NCI-H2029 treated with DMSO at 0.1 percent for 48 hours (cell line): Measurements from ENCODE around the gene DYSF.

Experiments
- DNase-seq: peaks from one replicate; lab custom pipeline; 2025; lab: John Stamatoyannopoulos, UW

DYSF gene

GRCh38 chr2:71530211-71530610, 76.8 kb downstream of the DYSF start:
- no peak for DNase-seq

- DNase-seq = peak; percentile 15
Observed at GRCh38 chr2:71530641-71531332, 77.4 kb downstream of the DYSF start.

GRCh38 chr2:71531522-71532047, 78.2 kb downstream of the DYSF start:
- DNase-seq = no peak

- no peak for DNase-seq
Observed at GRCh38 chr2:71532327-71532726, 79.0 kb downstream of the DYSF start.

GRCh38 chr2:71534201-71534600, 80.8 kb downstream of the DYSF start:
- DNase-seq = no peak

GRCh38 chr2:71534826-71535225, 81.5 kb downstream of the DYSF start:
- DNase-seq = no peak

- no peak for DNase-seq
Observed at GRCh38 chr2:71535526-71535925, 82.2 kb downstream of the DYSF start.

- DNase-seq = no peak
Observed at GRCh38 chr2:71536226-71536671, 82.9 kb downstream of the DYSF start.

GRCh38 chr2:71538241-71538640, 84.9 kb downstream of the DYSF start:
- DNase-seq = no peak

GRCh38 chr2:71538656-71539265, 85.4 kb downstream of the DYSF start:
- no peak for DNase-seq

GRCh38 chr2:71540818-71541217, 87.5 kb downstream of the DYSF start:
- no peak for DNase-seq

- DNase-seq = no peak
Observed at GRCh38 chr2:71544919-71545571, 91.7 kb downstream of the DYSF start.

- peak; percentile 25 for DNase-seq
Observed at GRCh38 chr2:71545572-71546274, 92.4 kb downstream of the DYSF start.

GRCh38 chr2:71546275-71546638, 92.9 kb downstream of the DYSF start:
- no peak for DNase-seq

- DNase-seq = no peak
Observed at GRCh38 chr2:71546777-71547281, 93.5 kb downstream of the DYSF start.

- no peak for DNase-seq
Observed at GRCh38 chr2:71547616-71548285, 94.4 kb downstream of the DYSF start.

- no peak for DNase-seq
Observed at GRCh38 chr2:71548646-71549425, 95.5 kb downstream of the DYSF start.

- DNase-seq = no peak
Observed at GRCh38 chr2:71550801-71551630, 97.7 kb downstream of the DYSF start.

- DNase-seq = no peak
Observed at GRCh38 chr2:71551631-71551915, 98.2 kb downstream of the DYSF start.

GRCh38 chr2:71552356-71552755, 99.0 kb downstream of the DYSF start:
- no peak for DNase-seq
